Muscle layer of colon (tissue), 2 donors: Measurements from ENCODE around the gene EIF1AY.

Experiments used
- H3K27ac ChIP-seq: one replicate; pipeline ENCODE4 v1.7.0; 2013; ENCODE audit warnings: low read depth, mild to moderate bottlenecking, low read length, moderate library complexity
- H3K27me3 ChIP-seq, 2 donors: one replicate each; pipeline ENCODE4 v1.7.0; 2013; ENCODE audit warnings: low read length in 2 of 2, mild to moderate bottlenecking in 2 of 2; ENCODE audit not compliant: insufficient read depth in 2 of 2, control insufficient read depth in 1 of 2
- H3K36me3 ChIP-seq: one replicate; pipeline ENCODE4 v1.7.0; 2013; ENCODE audit warnings: mild to moderate bottlenecking, low read length; ENCODE audit not compliant: insufficient read depth
- H3K4me1 ChIP-seq: one replicate; pipeline ENCODE4 v1.7.0; 2013; ENCODE audit warnings: mild to moderate bottlenecking, low read length; ENCODE audit not compliant: insufficient read depth
- H3K4me3 ChIP-seq, 2 donors: one replicate each; pipeline ENCODE4 v1.7.0; 2013; ENCODE audit warnings: low read length in 2 of 2, low read depth in 1 of 2, mild to moderate bottlenecking in 1 of 2, moderate library complexity in 1 of 2
- H3K9ac ChIP-seq: one replicate; pipeline ENCODE4 v1.7.0; 2013; ENCODE audit warnings: low read length
- H3K9me3 ChIP-seq: one replicate; pipeline ENCODE4 v1.7.0; 2013; ENCODE audit warnings: mild to moderate bottlenecking, low read length
- donor health status: abdominal sarcoma.
- donor health status: Adenocarcinoma of cecum.

EIF1AY gene

GRCh38 chrY:20559873-20560512 lies 15.6 kb upstream of the EIF1AY start:
- H3K9ac ChIP-seq: no peak overlapping the region
- H3K4me3 ChIP-seq: no peak overlapping the region
- no peaks in the 10 kb centered on the region for H3K27me3 ChIP-seq
- no peaks in the 10 kb centered on the region for H3K4me1 ChIP-seq
- H3K36me3 ChIP-seq: no peaks in the 10 kb centered on the region
- no peak overlapping the region for H3K27ac ChIP-seq
- H3K9me3 ChIP-seq: no peaks in the 10 kb centered on the region

- H3K4me3 ChIP-seq: no peak overlapping the region
- H3K27me3 ChIP-seq: no peaks in the 10 kb centered on the region
- H3K4me1 ChIP-seq: no peaks in the 10 kb centered on the region
- no peaks in the 10 kb centered on the region for H3K36me3 ChIP-seq
- H3K27ac ChIP-seq: no peak overlapping the region
- no peaks in the 10 kb centered on the region for H3K9me3 ChIP-seq
- no peak overlapping the region for H3K9ac ChIP-seq
Observed at GRCh38 chrY:20571306-20571705, 4.3 kb upstream of the EIF1AY start.

GRCh38 chrY:20576506-20576905 lies 930 bp downstream of the EIF1AY start:
- no peak overlapping the region for H3K27ac ChIP-seq
- H3K4me3 ChIP-seq: no peak overlapping the region

GRCh38 chrY:20578206-20578605 lies 2.6 kb downstream of the EIF1AY start:
- no peak overlapping the region for H3K4me3 ChIP-seq
- no peaks in the 10 kb centered on the region for H3K27me3 ChIP-seq
- no peaks in the 10 kb centered on the region for H3K36me3 ChIP-seq
- no peak overlapping the region for H3K9ac ChIP-seq
- H3K4me1 ChIP-seq: no peaks in the 10 kb centered on the region
- H3K9me3 ChIP-seq: no peaks in the 10 kb centered on the region
- no peak overlapping the region for H3K27ac ChIP-seq

More at GRCh38 chrY:20576506-20576905, 930 bp downstream of the EIF1AY start:
- Histone ChIP-seq H3K36me3 (no peaks in the 10 kb centered on the region), H3K4me1 (no peaks in the 10 kb centered on the region), H3K9ac (no peak overlapping the region), H3K27me3 (no peaks in the 10 kb centered on the region), H3K9me3 (no peaks in the 10 kb centered on the region)

GRCh38 chrY:20581687-20582086 lies 6.1 kb downstream of the EIF1AY start:
- Histone ChIP-seq H3K9me3 (no peaks in the 10 kb centered on the region), H3K9ac (no peak overlapping the region), H3K36me3 (no peaks in the 10 kb centered on the region), H3K4me3 (no peak overlapping the region), H3K4me1 (no peaks in the 10 kb centered on the region), H3K27ac (no peak overlapping the region), H3K27me3 (no peaks in the 10 kb centered on the region)

- H3K9me3 ChIP-seq: no peaks in the 10 kb centered on the region
- no peak overlapping the region for H3K9ac ChIP-seq
- no peak overlapping the region for H3K4me3 ChIP-seq
- H3K27ac ChIP-seq: no peak overlapping the region
- no peaks in the 10 kb centered on the region for H3K4me1 ChIP-seq
- H3K27me3 ChIP-seq: no peaks in the 10 kb centered on the region
- H3K36me3 ChIP-seq: no peaks in the 10 kb centered on the region
Observed at GRCh38 chrY:20586161-20586560, 10.6 kb downstream of the EIF1AY start.
